AG04449 (cell line): Measurements from ENCODE around the gene KDELR1.

Source experiments
- CTCF ChIA-PET: fragments of 350-600 bp; formaldehyde crosslinking; extraction: SDS; loops from one replicate; lab custom pipeline; 2021; ENCODE audit warnings: antibody characterized with exemption; lab: Yijun Ruan, JAX
- POLR2A ChIA-PET: fragments of 400-600, 350-600 bp; formaldehyde crosslinking; extraction: SDS; loops from one replicate; lab custom pipeline; 2020; ENCODE audit warnings: antibody characterized with exemption, inconsistent platforms; lab: Yijun Ruan, JAX
- DNase-seq: peaks from one replicate; pipeline ENCODE4 v3.0.0-alpha.2; 2010; ENCODE audit warnings: low read depth, low spot score
- H3K4me3 ChIP-seq: 2 replicates; pipeline ENCODE4 v1.5.1; 2011; ENCODE audit warnings: low read depth, mild to moderate bottlenecking, control low read depth, low read length
- CTCF ChIP-seq: IDR thresholded peaks from one replicate; pipeline ENCODE4 v1.5.1; 2011; ENCODE audit warnings: mild to moderate bottlenecking, moderate library complexity, low read length, control low read depth, inconsistent platforms; ENCODE audit not compliant: insufficient read depth; ENCODE audit errors: missing control alignments

KDELR1 gene

GRCh38 chr19:48348045-48348444 lies 43.3 kb downstream of the KDELR1 start:
- no peak for DNase-seq
- ChIA-PET POLR2A (no interaction called here), CTCF (interaction anchor here (1.1 to 4.3 kb wide), 6 partner anchors 8 to 236 kb away, joined by 3 to 18 read pairs (median 6); partner anchors contain the start of gene KDELR1)
- no peak overlapping the region for H3K4me3 ChIP-seq
- TF ChIP-seq CTCF: no peak

GRCh38 chr19:48346191-48346590 lies 45.2 kb downstream of the KDELR1 start:
- DNase-seq: no peak
- no peak for TF ChIP-seq CTCF
- POLR2A ChIA-PET: interaction anchor here (0.6 kb wide), 1 partner anchor 20 kb away, joined by 3 read pairs; no protein-coding TSS in a partner anchor
- no peak overlapping the region for H3K4me3 ChIP-seq
- CTCF ChIA-PET: interaction anchor here (0.9 to 4.3 kb wide), 7 partner anchors 9 to 45 kb away, joined by 3 to 18 read pairs (median 6); partner anchors contain the start of gene KDELR1

GRCh38 chr19:48344892-48345291 lies 46.5 kb downstream of the KDELR1 start:
- no peak for TF ChIP-seq CTCF
- ChIA-PET CTCF (interaction anchor here (1.2 to 3.5 kb wide), 4 partner anchors 11 to 100 kb away, joined by 3 to 12 read pairs (median 6); partner anchors contain the start of gene KDELR1), POLR2A (no interaction called here)
- no peak for DNase-seq
- no peak overlapping the region for H3K4me3 ChIP-seq

GRCh38 chr19:48342841-48343540 lies 48.4 kb downstream of the KDELR1 start:
- CTCF ChIA-PET: interaction anchor here (3.5 kb wide), 1 partner anchor 9 kb away, joined by 12 read pairs; no protein-coding TSS in a partner anchor
- TF ChIP-seq CTCF: no peak
- no peak for DNase-seq
- POLR2A ChIA-PET: no interaction called here
- H3K4me3 ChIP-seq: no peak overlapping the region

- TF ChIP-seq CTCF: no peak
- ChIA-PET CTCF (interaction anchor here (3.5 kb wide), 1 partner anchor 9 kb away, joined by 12 read pairs; no protein-coding TSS in a partner anchor), POLR2A (no interaction called here)
- no peak overlapping the region for H3K4me3 ChIP-seq
- no peak for DNase-seq
Observed at GRCh38 chr19:48342414-48342738, 49.0 kb downstream of the KDELR1 start.

- H3K4me3 ChIP-seq: no peak overlapping the region
- ChIA-PET CTCF (interaction anchor here (1.2 to 3.5 kb wide), 9 partner anchors 8 to 49 kb away, joined by 3 to 12 read pairs (median 5); no protein-coding TSS in a partner anchor), POLR2A (interaction anchor here (1.2 kb wide), 1 partner anchor 21 kb away, joined by 4 read pairs; no protein-coding TSS in a partner anchor)
- TF ChIP-seq CTCF: no peak
- DNase-seq: no peak
Observed at GRCh38 chr19:48341515-48342413, 49.6 kb downstream of the KDELR1 start.
